A549 treated with dexamethasone at 1 μM for 4 hours (cell line): ENCODE measurements around the gene RBKS. TPM values are rescaled to one million over a fixed set of nuclear protein-coding genes. Genes with fewer than 3 reads are reported as not detected.

ENCODE experiments used
- total RNA-seq: library from RNA; stranded (reverse); fragments of 200-300 nt; extraction: Qiagen RNA extraction; gene quantifications from 5 replicates; pipeline ENCODE4 v1.2.3, GENCODE V29; 2022

Gene RBKS
- 6.8 to 8.0 TPM (median 7.5 TPM) in 5 replicates for total RNA-seq

DNA sequence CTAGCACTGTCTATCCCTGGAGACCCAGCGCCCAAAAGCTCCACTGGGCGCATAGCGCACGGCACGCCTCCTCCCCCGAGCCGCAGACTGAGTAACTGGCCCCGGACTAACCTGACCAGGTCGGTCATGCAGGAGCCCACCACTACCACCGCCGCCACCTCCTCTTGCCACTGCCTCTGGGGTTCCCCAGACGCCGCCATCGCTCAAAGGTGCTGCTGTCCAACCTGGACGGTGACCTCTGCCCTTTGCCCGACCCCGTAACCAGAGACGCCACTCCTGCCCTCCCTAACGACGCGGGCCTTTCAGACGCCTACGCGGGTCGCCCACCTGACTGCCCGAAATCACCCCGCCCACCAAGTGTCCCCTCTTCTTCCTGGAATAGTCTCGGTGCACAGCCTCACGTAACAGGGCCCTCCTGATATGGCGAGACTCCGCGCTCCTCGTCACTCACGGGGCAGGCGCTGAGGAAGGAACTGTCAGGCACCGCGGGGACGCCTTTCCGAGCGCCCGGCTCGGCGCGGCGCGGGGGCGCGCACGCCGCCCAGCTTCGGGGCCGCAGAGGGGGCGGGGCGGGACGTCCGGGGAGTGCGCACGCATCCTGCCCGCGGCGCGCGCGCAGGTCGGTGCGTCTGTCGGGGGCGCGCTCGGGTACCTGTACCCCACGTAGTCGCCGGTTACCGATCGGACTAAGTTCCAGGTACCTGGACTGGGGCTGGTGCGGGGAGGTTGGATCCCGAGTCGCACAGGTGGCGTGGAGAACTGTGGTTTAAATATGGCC lies at the start of gene RBKS, which contains the start of gene BABAM2:
Gene RBKS (minus strand): TSS at position 242 of the 778 bp plus-strand sequence. CDS start 42 bp downstream, at position 200.
Gene BABAM2 (plus strand): TSS at position 584 of the 778 bp plus-strand sequence. CDS start 3,828 bp downstream, outside the sequence.

DNA sequence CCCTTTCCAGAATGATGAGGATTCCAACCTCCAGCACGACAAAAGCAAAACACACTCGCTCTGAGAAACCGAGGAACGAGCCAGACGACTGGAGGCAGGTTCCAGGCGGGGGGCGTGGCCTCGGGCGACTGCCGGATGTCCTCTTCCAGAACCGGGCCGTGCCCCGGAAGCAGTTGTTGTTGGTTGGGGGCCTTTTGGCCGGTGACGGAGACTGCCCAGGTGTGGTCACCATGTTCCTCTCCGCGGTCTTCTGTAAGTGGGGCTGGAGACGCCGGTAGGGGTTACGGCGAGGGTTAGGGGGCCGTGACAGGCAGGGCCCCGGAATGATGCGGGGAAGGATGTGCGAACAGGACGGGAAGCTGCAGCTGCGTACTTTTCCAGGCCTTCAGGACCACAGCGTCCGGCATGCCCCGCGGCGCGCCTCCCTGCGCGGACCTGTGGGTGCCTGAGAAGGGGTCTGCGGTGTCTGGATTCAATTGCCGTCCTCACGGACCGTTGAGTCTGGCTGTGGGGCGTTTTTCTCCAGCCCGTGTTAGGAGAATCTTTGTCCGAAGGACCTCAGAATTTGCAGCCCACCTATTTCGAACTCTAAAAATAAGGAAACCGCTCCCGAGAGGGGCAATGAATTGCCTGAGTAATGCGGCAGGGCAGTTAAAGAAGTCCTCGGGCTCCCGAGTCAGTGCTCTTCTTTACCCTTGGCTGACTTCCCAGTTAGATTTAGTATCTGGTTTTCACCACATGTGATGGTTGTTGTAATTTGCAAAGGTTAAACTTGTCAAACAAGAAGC lies 118.4 kb downstream of the RBKS start, which contains the start of gene MRPL33:
Gene MRPL33 (plus strand): TSS at position 172 of the 788 bp plus-strand sequence. CDS start 59 bp downstream, at position 231.

Other genes with a start within 250 kb of the RBKS start
- gene SUPT7L, start 226.8 kb downstream of the RBKS start, total RNA-seq: 26.6 to 33.0 TPM (median 32.4 TPM) in 5 replicates
- gene SLC4A1AP, start 226.5 kb downstream of the RBKS start, total RNA-seq: 30.4 to 33.5 TPM (median 32.9 TPM) in 5 replicates
- gene MRPL33, start 118.7 kb downstream of the RBKS start, total RNA-seq: 317 to 601 TPM (median 345 TPM) in 5 replicates
- gene BABAM2, start 342 bp upstream of the RBKS start, total RNA-seq: 48.0 to 54.8 TPM (median 52.7 TPM) in 5 replicates